Vagina (tissue), 2 donors: ENCODE results near the gene SCAPER. TPM values are rescaled to one million over a fixed set of nuclear protein-coding genes. Genes with fewer than 3 reads are reported as not detected.

ENCODE experiments used
- DNase-seq, 2 donors: peaks; one replicate each; pipeline ENCODE4 v3.0.0-alpha.2; 2017; ENCODE audit errors: extremely low spot score in 2 of 2
- H3K27ac ChIP-seq: fragments of 200-600 bp; sonication (generic); one replicate; pipeline ENCODE4 v1.5.1; 2019
- H3K27me3 ChIP-seq: fragments of 200-600 bp; sonication (generic); one replicate; pipeline ENCODE4 v1.5.1; 2019
- H3K36me3 ChIP-seq, 2 donors: fragments of 200-600 bp; sonication (generic); one replicate each; pipeline ENCODE4 v1.5.1; 2017 to 2019
- H3K4me1 ChIP-seq: fragments of 200-600 bp; sonication (generic); one replicate; pipeline ENCODE4 v1.5.1; 2019
- H3K4me3 ChIP-seq, 2 donors: fragments of 200-600 bp; sonication (generic); 1 replicate in 1 of 2; 2 replicates in 1 of 2; pipeline ENCODE4 v1.5.1; 2016 to 2019
- H3K9me3 ChIP-seq: fragments of 200-600 bp; sonication (generic); one replicate; pipeline ENCODE4 v1.5.1; 2019
- POLR2A ChIP-seq, 2 donors: fragments of 450-650 bp; IDR thresholded peaks; one replicate each; pipeline ENCODE4 v1.6.1; 2017; ENCODE audit warnings: antibody characterized with exemption in 2 of 2, mild to moderate bottlenecking in 2 of 2, moderate library complexity in 2 of 2
- POLR2AphosphoS5 ChIP-seq, 2 donors: sonication (generic); formaldehyde crosslinking; IDR thresholded peaks; one replicate each; pipeline ENCODE4 v1.9.0; 2017; ENCODE audit warnings: antibody characterized with exemption in 2 of 2, mild to moderate bottlenecking in 2 of 2, low read depth in 1 of 2; ENCODE audit not compliant: insufficient read depth in 1 of 2
- intact Hi-C: fragments of 100-400 bp; cut with DNase I; formaldehyde crosslinking; loops from one replicate; pipeline ENCODE4 v1.15.1; 2023
- total RNA-seq: library from RNA; depleted of rRNA; stranded (reverse); fragments of >200 nt; gene quantifications from one replicate; pipeline ENCODE4 v1.2.3, GENCODE V29; 2016
- TF ChIP-seq, protein P1 (sequence below), 3 experiments: fragments of 450-650 bp in 2 of 3; fragments of 200-600 bp in 1 of 3; sonication (generic) in 1 of 3; IDR thresholded peaks; one replicate each; pipeline ENCODE4 v1.5.1; 2017 to 2019; ENCODE audit warnings: antibody characterized with exemption in 3 of 3, mild to moderate bottlenecking in 2 of 3, moderate library complexity in 2 of 3

The SCAPER gene
- total RNA-seq, 1 donor from 2014 or later = 51.3 TPM

GRCh38 chr15:76684002-76684401 lies 221.1 kb downstream of the SCAPER start:
- intact Hi-C loops = no loop called here
- no peak for DNase-seq
- H3K36me3 ChIP-seq = no peaks in the 10 kb centered on the region

GRCh38 chr15:76682833-76683232 lies 222.3 kb downstream of the SCAPER start:
- H3K4me3 ChIP-seq = no peak overlapping the region
- no peak for TF ChIP-seq POLR2A (IDR thresholded peaks at IDR 0.05)
- no peak for TF ChIP-seq POLR2AphosphoS5 (IDR thresholded peaks at IDR 0.05; ENCODE audit: insufficient read depth in 1 of 2, low read depth in 1 of 2)
- TF ChIP-seq, protein P1, sequence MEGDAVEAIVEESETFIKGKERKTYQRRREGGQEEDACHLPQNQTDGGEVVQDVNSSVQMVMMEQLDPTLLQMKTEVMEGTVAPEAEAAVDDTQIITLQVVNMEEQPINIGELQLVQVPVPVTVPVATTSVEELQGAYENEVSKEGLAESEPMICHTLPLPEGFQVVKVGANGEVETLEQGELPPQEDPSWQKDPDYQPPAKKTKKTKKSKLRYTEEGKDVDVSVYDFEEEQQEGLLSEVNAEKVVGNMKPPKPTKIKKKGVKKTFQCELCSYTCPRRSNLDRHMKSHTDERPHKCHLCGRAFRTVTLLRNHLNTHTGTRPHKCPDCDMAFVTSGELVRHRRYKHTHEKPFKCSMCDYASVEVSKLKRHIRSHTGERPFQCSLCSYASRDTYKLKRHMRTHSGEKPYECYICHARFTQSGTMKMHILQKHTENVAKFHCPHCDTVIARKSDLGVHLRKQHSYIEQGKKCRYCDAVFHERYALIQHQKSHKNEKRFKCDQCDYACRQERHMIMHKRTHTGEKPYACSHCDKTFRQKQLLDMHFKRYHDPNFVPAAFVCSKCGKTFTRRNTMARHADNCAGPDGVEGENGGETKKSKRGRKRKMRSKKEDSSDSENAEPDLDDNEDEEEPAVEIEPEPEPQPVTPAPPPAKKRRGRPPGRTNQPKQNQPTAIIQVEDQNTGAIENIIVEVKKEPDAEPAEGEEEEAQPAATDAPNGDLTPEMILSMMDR (IDR thresholded peaks at IDR 0.05) = no peak
- no peaks in the 10 kb centered on the region for H3K4me1 ChIP-seq
- intact Hi-C loops = no loop called here
- H3K36me3 ChIP-seq = no peaks in the 10 kb centered on the region
- peaks cover 5% of the 10 kb centered on the region for H3K9me3 ChIP-seq
- H3K27ac ChIP-seq = no peak overlapping the region
- no peaks in the 10 kb centered on the region for H3K27me3 ChIP-seq
- no peak for DNase-seq

More at GRCh38 chr15:76684002-76684401, 221.1 kb downstream of the SCAPER start:
- Histone ChIP-seq H3K4me3 (no peak overlapping the region), H3K4me1 (no peaks in the 10 kb centered on the region), H3K27me3 (no peaks in the 10 kb centered on the region), H3K9me3 (peaks cover 5% of the 10 kb centered on the region), H3K27ac (no peak overlapping the region)
- no peak for TF ChIP-seq POLR2AphosphoS5 (IDR thresholded peaks at IDR 0.05; ENCODE audit: insufficient read depth in 1 of 2, low read depth in 1 of 2)
- TF ChIP-seq, protein P1 (IDR thresholded peaks at IDR 0.05) = no peak
- TF ChIP-seq POLR2A (IDR thresholded peaks at IDR 0.05) = no peak

- Histone ChIP-seq H3K27me3 (no peaks in the 10 kb centered on the region), H3K27ac (no peak overlapping the region), H3K9me3 (no peaks in the 10 kb centered on the region), H3K4me3 (no peak overlapping the region), H3K36me3 (no peaks in the 10 kb centered on the region), H3K4me1 (no peaks in the 10 kb centered on the region)
- no peak for DNase-seq
- intact Hi-C loops = no loop called here
- TF ChIP-seq, protein P1 (IDR thresholded peaks at IDR 0.05) = no peak
- no peak for TF ChIP-seq POLR2AphosphoS5 (IDR thresholded peaks at IDR 0.05; ENCODE audit: insufficient read depth in 1 of 2, low read depth in 1 of 2)
- no peak for TF ChIP-seq POLR2A (IDR thresholded peaks at IDR 0.05)
These were observed 222.9 kb downstream of the SCAPER start for GRCh38 chr15:76682259-76682658.

GRCh38 chr15:76678766-76679165 lies 226.4 kb downstream of the SCAPER start:
- no peak for DNase-seq
- intact Hi-C loops = no loop called here
- no peak overlapping the region for H3K4me3 ChIP-seq

GRCh38 chr15:76674883-76675282 lies 230.3 kb downstream of the SCAPER start:
- TF ChIP-seq POLR2AphosphoS5 (IDR thresholded peaks at IDR 0.05; ENCODE audit: insufficient read depth in 1 of 2, low read depth in 1 of 2) (no peak), POLR2A (IDR thresholded peaks at IDR 0.05) (no peak)
- TF ChIP-seq, protein P1 (IDR thresholded peaks at IDR 0.05) = no peak
- H3K36me3 ChIP-seq = no peaks in the 10 kb centered on the region
- no peaks in the 10 kb centered on the region for H3K4me1 ChIP-seq
- H3K27ac ChIP-seq = no peak overlapping the region
- intact Hi-C loops = no loop called here
- H3K4me3 ChIP-seq = no peak overlapping the region
- H3K9me3 ChIP-seq = no peaks in the 10 kb centered on the region
- no peak for DNase-seq
- no peaks in the 10 kb centered on the region for H3K27me3 ChIP-seq

More at GRCh38 chr15:76678766-76679165, 226.4 kb downstream of the SCAPER start:
- no peaks in the 10 kb centered on the region for H3K27me3 ChIP-seq
- no peaks in the 10 kb centered on the region for H3K36me3 ChIP-seq
- no peak overlapping the region for H3K27ac ChIP-seq
- H3K9me3 ChIP-seq = no peaks in the 10 kb centered on the region
- TF ChIP-seq POLR2A (IDR thresholded peaks at IDR 0.05) (no peak), POLR2AphosphoS5 (IDR thresholded peaks at IDR 0.05; ENCODE audit: insufficient read depth in 1 of 2, low read depth in 1 of 2) (no peak)
- TF ChIP-seq, protein P1 (IDR thresholded peaks at IDR 0.05) = no peak
- no peaks in the 10 kb centered on the region for H3K4me1 ChIP-seq
